GM19099 (cell line): Measurements from ENCODE around the gene TNS3.

Experiments used
- POLR2A ChIP-seq: IDR thresholded peaks from 3 replicates; pipeline ENCODE4 v1.6.1; 2011; ENCODE audit warnings: low read depth; ENCODE audit not compliant: insufficient read length; ENCODE audit errors: extremely low read depth

Gene TNS3

DNA sequence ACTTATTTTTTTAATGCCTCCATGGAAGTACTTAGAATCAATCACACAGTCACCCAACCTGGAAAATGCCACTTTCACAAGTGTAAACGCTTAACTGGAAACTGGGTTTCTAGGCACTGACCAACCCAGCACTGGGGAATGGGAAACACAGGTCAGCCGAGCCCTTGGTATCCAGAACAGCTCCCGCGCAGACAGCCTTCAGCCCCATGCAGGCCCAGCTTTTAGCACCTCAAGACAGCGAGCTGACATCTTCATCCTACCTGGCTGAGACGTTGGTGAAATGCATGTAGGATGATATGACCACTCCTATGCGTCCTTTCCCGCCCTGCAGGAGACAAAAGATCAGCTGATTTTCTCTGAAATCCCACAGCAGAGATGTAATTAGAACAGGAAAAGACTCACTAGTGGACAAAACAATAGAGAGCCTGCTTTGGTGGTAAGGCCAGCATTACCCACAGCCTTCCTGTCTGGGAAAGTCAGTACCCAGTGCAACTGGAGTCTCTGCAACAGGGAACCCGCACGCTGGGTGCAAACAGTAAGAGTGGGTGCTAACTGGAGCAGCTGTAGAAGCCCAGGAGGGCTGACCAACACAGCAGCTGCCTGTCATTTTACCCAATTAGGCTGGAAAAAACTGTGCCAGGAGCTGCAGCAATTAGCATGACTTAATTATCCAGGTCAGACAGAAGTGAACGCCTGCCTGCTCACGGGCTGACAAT lies 153.7 kb downstream of the TNS3 start:
- no peak for TF ChIP-seq POLR2A

DNA sequence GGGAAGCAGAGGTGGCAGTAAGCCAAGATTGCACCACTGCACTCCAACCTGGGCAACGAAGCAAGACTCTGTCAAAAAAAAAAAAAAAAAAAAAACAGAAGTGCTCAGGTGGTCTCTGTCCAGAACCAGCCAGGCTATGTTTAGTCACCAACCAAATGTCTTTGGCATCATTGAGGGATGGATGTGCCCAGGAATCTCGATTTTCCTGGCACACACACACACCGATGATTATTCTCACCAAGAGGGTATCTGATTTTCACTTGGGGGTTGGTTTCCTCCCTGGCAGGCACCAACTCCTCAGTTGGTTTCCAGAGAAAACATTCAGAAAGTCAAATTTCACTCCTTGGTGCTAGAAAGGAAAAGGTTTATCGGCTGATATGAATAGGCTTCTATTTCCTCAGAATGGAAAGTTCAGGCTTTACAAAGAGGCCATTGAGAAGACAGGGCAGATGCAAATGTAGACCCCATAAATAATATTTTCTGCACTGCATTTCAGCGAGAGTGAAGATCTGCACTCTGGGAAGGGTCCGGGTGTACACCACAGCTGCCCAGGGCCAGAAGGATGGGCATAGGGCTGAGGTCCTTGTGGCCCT lies 154.8 kb downstream of the TNS3 start:
- TF ChIP-seq POLR2A, result no peak

DNA sequence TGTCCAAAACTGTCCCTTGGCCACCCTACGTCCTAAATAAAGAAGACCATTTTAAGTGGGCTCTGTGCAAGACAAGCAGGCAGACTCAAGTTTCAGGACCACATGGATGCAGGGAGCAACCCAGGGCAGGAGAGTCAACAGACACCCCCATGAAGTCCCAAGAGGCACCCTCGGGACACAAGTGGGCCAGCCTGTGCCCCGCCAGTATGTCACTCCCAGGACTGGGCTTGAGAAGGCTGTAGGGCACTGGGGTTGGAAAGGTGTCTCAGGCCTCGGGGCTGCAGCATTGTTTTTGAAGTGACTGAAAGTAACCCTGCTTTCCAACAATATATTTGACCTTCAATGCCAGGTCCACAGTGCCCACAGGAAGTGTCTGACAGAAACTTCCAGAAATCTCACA lies 157.4 kb downstream of the TNS3 start:
- TF ChIP-seq POLR2A, result no peak

DNA sequence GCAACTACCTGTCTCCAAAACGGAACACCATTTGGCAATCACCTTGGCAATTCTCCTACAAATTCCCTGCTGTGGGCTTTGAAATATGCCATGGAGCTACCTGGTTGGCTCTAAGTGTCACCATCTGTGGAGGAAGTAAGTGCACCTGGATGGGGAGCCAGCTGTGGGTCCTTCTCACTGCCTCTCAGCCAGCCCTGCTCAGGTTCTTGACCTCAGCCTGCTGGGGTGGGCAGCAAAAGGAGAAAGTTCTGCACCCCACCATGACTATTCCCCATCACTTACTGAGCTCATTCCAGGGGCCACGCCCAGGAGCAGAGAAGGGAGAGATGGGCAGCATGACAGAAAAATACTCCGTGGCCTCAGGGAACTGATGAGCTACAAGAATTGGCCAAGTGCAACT lies 158.7 kb downstream of the TNS3 start:
- TF ChIP-seq POLR2A, result no peak

DNA sequence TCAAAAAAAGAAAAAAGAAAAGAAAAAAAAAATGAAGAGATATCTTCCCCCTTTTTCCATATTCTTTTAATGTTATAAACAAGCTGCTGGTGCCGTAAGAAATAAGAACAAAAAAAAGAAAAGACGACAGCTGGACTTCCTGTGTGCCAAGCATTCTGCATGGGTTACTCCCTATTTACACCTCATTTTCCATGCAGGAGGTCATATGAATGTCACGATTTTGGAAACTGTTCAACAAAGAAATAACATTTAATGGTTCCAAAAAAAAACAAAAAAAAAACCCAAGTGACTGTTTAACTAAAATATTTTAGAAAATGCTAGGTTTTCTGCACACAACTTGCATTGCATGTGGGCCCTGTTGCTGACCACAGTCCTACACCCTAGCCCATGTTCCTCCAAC lies 159.3 kb downstream of the TNS3 start:
- no peak for TF ChIP-seq POLR2A

DNA sequence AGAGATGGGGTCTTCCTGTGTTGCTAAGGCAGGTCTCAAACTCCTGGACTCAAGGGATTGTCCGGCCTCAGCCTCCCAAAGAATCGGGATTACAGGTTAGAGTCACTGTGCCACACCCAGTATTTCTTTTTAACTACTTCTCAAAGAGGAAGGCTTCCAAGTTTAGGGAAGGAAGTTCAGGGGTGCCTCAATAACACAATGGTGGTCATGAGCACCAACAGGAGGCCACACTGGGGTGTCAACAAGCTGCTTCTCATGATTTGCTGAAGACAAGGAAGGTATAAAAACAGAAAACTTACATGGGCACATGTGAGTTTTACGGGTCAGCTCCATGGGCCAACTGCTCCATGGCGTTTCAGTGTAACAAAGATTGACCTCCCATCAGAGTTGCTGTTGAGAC lies 160.5 kb downstream of the TNS3 start:
- TF ChIP-seq POLR2A, result no peak

DNA sequence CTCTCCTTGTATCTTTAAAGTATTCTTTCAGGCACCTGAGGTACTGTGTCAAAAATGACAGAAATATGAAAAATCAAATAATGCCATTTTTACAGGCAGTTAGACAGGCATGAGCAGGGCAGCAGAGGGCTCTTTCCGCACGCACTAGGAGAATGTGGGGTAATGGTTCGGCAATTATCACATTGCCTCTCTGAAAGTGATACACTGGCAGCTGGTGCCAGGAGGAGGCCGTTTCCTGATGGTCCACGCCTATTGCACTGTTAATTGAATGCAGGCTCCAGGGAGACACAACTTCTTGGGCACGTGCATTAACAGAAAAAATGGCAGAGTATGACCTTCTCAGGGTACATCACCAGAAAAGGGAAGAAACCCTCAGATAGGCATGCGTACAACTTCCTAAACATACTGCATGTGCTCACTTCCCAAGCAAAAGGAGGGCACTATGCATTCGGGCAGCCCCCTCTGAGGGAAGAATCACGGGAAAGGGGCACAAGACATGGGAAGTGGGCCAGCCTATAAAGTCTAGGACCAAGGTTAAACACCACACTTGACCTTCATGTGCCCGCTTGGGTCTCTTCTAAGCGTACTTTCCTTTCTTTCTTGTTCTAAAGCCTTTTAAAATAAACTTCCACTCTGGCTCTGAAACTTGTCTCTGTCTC lies 161.7 kb downstream of the TNS3 start:
- no peak for TF ChIP-seq POLR2A

DNA sequence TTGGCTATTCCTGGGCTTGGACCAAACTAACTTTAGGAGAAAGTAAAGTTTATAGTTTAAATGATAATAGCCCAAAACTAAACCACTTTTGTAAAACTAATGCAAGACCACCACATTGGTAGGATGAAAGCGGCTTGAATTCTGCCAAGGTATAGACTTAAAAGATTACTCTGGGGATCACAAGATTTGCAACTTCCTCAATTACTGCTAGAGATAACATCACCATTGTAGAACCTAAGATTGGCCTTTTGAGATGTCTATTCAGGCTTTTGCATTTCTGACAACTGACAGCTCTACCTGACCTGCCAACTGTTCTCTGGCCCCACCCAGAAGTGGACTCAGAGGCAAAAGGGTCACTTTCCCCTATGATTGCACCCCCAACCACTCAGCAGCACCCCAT lies 162.4 kb downstream of the TNS3 start:
- TF ChIP-seq POLR2A, result no peak

DNA sequence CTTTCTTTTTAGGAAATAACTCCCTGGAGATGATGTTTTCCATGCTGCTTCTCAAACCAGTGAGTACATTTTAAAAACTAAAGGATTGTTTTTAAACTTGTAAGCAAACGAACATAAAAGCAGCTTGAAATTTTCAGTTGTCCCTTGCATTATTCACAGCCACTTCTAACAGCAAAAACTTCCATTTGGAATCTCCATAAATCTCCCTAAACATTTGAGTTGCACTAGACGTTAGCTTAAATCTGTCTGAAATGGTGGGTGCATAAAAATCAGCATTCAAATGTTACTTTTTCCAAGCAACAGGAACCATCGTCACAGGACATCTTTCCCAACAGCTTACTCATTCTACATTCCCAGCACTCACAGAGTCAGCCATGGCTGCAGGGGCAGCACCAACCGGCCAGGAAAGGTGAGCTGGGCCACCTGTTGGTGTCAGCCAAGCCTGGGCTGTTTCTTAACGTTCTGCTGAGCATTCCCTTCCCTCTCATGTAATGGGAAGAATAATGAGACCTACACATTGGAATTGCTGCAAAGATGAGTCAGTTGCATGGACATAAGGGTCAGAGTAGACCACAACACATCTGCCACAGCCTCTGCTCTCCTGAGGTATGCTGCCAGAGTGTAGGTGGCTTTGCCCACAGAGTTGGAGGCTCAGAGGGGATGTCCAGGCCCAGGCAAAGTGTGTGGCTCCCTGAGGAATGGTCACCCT lies 163.2 kb downstream of the TNS3 start:
- no peak for TF ChIP-seq POLR2A

DNA sequence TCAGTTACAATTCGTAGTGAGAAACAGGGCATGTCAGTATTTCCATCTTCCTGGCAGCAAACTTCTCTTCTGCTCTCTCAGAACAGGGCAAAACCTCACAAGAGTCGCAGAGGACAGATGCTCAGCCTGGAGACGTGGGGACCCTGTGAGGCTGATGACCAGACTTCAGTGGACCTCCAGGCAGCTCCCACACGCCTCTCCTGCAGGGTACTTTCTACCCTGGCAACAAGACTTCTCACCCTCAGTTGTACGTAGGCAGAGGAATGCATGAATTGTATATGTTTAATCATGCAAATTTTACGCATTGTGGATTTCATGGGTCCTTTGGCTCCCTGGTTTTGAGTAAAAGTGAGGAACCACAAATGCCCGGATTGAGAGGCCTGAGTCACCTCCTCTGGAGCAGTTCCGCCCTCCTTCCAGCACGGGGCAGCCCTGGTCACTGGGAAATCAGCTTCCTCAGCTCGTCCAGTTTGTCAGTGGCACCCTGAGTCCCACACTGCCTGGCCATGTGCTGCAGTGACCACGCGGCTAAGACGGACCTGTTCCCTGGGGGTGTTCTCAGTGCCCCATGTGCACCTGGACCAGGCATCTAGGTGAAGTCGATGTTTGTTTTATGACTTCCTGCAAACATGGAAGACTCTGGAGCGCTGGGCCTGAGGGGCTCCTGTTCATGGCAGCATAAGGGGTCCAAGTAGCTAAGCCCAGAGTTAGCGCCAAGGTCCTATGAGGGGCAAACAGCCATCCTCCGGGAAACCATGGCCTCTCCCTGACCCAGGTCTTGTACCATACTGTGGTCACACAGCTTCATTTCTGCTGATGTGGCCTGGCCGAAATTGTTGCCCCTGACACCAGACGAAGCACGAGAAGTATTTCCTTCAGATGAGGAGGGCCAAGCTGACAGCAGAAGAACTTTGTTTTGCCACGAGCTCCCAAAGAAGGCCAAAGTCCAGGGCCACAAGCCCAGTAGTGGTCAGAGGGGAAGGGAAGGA lies 165.1 kb downstream of the TNS3 start:
- TF ChIP-seq POLR2A, result no peak

DNA sequence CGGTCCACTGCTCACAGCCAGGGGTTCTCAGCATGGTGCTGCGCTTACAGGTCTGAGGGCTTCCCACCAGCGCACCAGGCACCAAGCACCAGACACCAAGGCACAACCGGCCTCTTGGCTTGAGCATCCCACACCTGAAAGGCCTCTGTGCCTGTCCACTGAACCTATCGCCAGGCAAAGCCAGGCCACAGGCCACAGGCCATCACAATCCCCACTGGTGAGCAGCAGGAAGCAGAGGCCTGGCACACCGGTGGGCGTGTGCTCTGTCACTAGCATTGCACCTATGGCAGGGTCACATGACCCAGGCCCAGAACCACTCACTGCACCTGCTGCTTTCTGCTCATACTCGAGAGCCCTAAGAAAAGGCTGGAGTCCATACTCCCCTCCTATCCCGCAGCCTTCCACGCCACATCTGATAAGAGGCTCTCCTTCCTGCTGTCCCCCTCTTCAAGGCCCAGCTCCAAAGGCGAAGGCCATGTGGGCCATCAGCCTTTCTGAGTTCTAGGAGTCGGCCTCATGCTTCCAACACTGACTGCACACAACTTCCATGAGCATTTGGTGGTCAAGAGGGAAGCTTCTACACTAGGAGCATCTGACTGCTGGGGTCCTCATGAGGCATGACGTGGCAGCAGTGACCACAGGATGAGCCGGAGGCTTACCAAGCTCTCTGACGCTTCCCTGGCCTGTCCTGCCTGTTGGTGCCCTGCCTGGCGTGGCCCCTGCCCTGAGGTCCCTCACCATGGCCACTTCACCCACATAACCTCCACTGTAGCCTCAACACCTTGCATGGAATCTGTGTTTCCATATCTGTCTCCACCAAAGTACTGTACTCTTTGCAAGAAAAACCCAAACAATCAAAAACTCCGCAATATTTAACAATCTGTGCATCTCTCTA lies 166.3 kb downstream of the TNS3 start:
- no peak for TF ChIP-seq POLR2A

DNA sequence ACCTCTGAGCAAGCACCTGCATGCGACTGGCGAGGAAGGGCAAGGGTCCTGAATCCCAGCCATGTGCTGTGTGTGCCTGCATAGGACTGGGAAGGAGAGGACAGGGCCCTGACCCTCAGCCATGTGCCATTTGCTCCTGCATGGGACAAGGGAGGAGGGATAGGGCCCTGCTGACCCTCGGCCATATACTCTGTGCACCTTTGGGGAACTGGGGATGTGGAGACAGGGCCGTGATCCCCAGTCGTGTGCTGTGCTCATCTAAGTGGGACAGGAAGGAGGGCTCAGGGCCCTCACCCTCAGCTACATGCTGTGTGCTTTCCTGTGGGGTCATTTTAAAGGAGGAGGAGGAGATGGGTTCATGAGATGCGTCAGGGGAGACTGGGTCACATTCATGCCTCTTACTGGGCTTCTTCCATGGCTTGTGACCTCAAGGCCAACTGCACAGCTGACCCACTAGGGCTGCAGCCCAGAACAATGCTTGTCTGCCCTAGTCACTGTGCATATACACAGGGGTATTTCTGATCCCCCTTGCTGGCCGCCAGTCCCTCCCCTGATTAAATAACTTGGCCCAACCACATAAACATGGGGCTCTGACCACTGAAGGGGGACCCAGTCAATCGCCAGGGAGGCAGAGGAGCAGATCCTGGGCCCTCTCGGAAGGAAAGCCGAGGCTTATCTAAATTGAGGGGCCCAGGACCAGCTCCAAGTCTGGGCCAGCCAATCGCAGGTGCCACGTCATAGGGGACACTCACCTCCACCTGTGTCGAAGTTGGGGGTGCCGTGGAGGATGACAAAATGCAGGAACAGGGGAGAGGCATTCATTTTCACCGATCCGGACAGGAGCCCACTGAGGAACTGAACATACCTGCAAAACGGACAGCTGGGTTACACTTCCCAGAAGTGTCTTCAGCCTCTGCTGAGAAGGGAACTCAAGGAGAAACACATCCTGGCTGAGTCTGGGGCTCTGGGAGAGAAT lies 167.3 kb downstream of the TNS3 start:
- no peak for TF ChIP-seq POLR2A
